ENCODE data around the gene TTLL6. TPM values are rescaled to one million over a fixed set of nuclear protein-coding genes. Genes with fewer than 3 reads are reported as not detected.

The TTLL6 gene
- total and polyA plus RNA-seq, 2 of the 4 experiments (the other 2 are of a cell fraction), result not detected

- ATAC-seq (ENCODE audit: low read depth), result no peak
- Histone ChIP-seq H3K27me3 (ENCODE audit: control insufficient read depth, insufficient read depth, low read length) (peaks cover 87% of the 10 kb centered on the region), H3K4me1 (ENCODE audit: control insufficient read depth, insufficient read depth, low read length) (no peaks in the 10 kb centered on the region), H4K91ac (ENCODE audit: insufficient read depth, low read depth, low read length) (no peak overlapping the region), H3K23ac (ENCODE audit: low read depth, low read length) (no peak overlapping the region), H2AFZ (replicated peaks; ENCODE audit: low read length, poor library complexity) (no peak overlapping the region), H3K18ac (ENCODE audit: low read depth, low read length) (no peak overlapping the region), H4K8ac (ENCODE audit: low read depth in 2 of 2, low read length in 2 of 2) (no peak overlapping the region), H3K4ac (ENCODE audit: low read depth, low read length) (no peak overlapping the region), H3K4me2 (ENCODE audit: low read depth, low read length) (no peak overlapping the region), H2BK120ac (ENCODE audit: low read depth, low read length) (no peak overlapping the region), H3K9me3 (ENCODE audit: control insufficient read depth, insufficient read depth, low read length) (peaks cover 18% of the 10 kb centered on the region), H2BK20ac (ENCODE audit: low read depth, low read length) (no peak overlapping the region), H3K9me1 (ENCODE audit: insufficient read depth, low read length) (no peaks in the 10 kb centered on the region), H2AK9ac (replicated peaks; ENCODE audit: low read depth, low read length, poor library complexity) (no peak overlapping the region), H3K14ac (replicated peaks; ENCODE audit: low read depth, low read length) (no peak overlapping the region), H2AK5ac (ENCODE audit: low read depth, low read length) (no peak overlapping the region), H4K5ac (ENCODE audit: low read depth, low read length) (no peak overlapping the region), H3K36me3 (ENCODE audit: control insufficient read depth, insufficient read depth, low read length) (no peaks in the 10 kb centered on the region), H3K4me3 (ENCODE audit: insufficient read depth, low read depth, low read length) (no peak overlapping the region), H3K27ac (ENCODE audit: insufficient read depth, low read length) (no peak overlapping the region), H2BK5ac (ENCODE audit: low read depth, low read length, poor library complexity, severe bottlenecking) (no peak overlapping the region), H3K56ac (ENCODE audit: extremely low read depth, insufficient read depth, low read length) (no peak overlapping the region), H2BK15ac (ENCODE audit: low read depth, low read length) (no peak overlapping the region), H3K79me1 (ENCODE audit: low read depth in 1 of 2, low read length in 2 of 2) (no peaks in the 10 kb centered on the region), H4K20me1 (ENCODE audit: insufficient read depth, low read length) (0 out of 2 replicates have a peak, but pooled peaks cover 8% of the 10 kb centered on the region), H3K9ac (ENCODE audit: low read depth, low read length) (no peak overlapping the region)
- no peak for TF ChIP-seq RFX5 (IDR thresholded peaks at IDR 0.05; ENCODE audit: low read depth, low read length)
- TF ChIP-seq MAFK (IDR thresholded peaks at IDR 0.05; ENCODE audit: low read depth, low read length), result no peak
- TF ChIP-seq POLR2A (IDR thresholded peaks at IDR 0.05; ENCODE audit: low read depth, low read length), result no peak
- no peak for TF ChIP-seq FOS (IDR thresholded peaks at IDR 0.05; ENCODE audit: low read depth, low read length)
- WGBS, 2 experiments (ENCODE audit: extremely low coverage in 2 of 2, insufficient read length in 1 of 2), result 6% methylated on average over 3 of the region's 11 CpGs; no CpG with 5 or more reads in 1 of the 2 experiments
- ChIA-PET CTCF (interaction anchor here (0.6 kb wide), 1 partner anchor 165 kb away, joined by 5 read pairs; no protein-coding TSS in a partner anchor), POLR2A (ENCODE audit: unreplicated experiment) (no interaction called here)
- in situ Hi-C loops (cut with MboI; ENCODE audit: low sequenced_read_pairs), result loop anchor here (10.0 kb wide), 1 partner anchor 314 kb away; no protein-coding TSS in a partner anchor
- dilution Hi-C loops (cut with HindIII; ENCODE audit: low sequenced_read_pairs, unreplicated experiment), result no loop called here
- intact Hi-C loops (cut with micrococcal nuclease), result loop anchor here (10.0 kb wide), 1 partner anchor 314 kb away; no protein-coding TSS in a partner anchor
- BruUV-seq (replicated peaks), result no TSS peak
- DNase-seq, result no peak
Observed at GRCh38 chr17:48720266-48721008, 96.6 kb downstream of the TTLL6 start.
